ENCODE results near the gene KRTAP10-12.

- TF ChIP-seq CTCF (IDR thresholded peaks at IDR 0.05) = no peak
- no peak for TF ChIP-seq POLR2A (IDR thresholded peaks at IDR 0.05)
These were observed 3.4 kb downstream of the KRTAP10-12 start for GRCh38 chr21:44700101-44701022.

Data from lower leg skin (tissue), 3 donors.